T47D (cell line): Measurements from ENCODE around the gene CREG1.

Experiments used
- DNase-seq, 2 experiments: peaks; one replicate each; pipeline versions ENCODE4 v3.0.0 to v3.0.0-alpha.2; 2011 to 2012; ENCODE audit warnings: low read depth in 1 of 2, low spot score in 1 of 2
- JUND ChIP-seq: IDR thresholded peaks from 2 replicates; pipeline ENCODE4 v1.6.1; 2012; ENCODE audit warnings: low read depth
- in situ Hi-C: cut with HindIII; loops from 2 replicates; pipeline ENCODE4 v1.10.0; 2016; ENCODE audit warnings: low sequenced_read_pairs, low pct_unique_long_range_greater_than_20kb

CREG1 gene

GRCh38 chr1:167554028-167554779 is 642 bp upstream of the CREG1 start:
- no peak for DNase-seq
- in situ Hi-C loops = no loop called here
- no peak for TF ChIP-seq JUND

DNA sequence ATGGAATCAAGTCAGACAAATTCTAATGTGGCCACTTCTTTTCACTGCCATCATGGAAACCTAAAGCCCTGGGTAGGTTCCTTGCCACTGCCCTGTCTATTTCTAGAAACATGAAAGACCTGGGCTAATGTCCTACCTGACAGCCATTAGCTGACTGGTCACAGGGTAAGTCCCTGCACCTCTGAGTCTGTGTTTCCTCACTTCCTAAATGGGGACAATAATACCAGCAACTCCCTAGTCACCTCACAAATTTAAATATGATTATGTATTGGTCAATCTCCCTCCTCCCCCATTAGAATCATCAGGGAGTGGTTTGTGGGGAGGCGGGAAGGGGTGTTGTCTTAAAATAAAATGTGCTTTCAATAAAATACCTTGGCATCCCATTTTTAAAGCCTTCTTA is 2.2 kb downstream of the CREG1 start:
- DNase-seq = peak in 1 of 2 experiments; percentile 14
- TF ChIP-seq JUND = no peak
- in situ Hi-C loops = no loop called here

GRCh38 chr1:167548059-167548932 is 5.3 kb downstream of the CREG1 start:
- no peak for DNase-seq
- in situ Hi-C loops = no loop called here
- no peak for TF ChIP-seq JUND

DNA sequence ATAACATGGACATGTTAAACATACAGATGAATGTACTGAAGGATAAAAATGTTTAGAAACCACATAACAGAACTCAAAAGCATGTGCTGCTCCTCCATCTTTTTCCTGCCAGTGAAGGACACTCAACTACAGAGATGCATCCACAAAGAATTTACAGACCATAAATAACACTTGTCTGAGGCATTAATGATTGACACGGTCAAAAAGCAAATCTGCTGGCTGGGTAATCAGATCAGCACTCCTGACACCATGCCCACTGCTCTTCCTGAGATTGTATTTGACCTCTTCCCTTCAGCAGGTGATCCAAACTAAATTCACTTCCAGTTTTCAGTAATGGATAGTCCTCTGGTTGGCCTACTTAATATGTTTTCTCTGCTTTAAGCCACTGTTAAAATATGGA is 6.6 kb downstream of the CREG1 start:
- in situ Hi-C loops = no loop called here
- no peak for DNase-seq
- no peak for TF ChIP-seq JUND

DNA sequence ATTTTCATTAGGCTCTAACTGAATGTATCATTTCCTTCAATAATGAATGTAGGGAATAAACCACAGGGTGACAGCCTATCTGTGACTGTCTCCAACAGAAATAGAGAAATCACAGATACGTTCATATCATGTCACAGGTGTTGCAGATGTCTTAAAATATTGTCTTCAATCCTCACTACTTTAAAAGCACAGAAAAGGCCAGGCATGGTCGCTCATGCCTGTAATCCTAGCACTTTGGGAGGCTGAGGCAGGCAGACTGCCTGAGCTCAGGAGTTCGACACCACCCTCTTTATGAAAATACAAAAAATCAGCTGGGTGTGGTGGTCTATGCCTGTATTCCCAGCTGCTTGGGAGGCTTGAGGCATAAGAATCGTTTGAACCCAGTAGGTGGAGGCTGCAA is 8.2 kb downstream of the CREG1 start:
- no peak for DNase-seq
- in situ Hi-C loops = no loop called here
- no peak for TF ChIP-seq JUND

DNA sequence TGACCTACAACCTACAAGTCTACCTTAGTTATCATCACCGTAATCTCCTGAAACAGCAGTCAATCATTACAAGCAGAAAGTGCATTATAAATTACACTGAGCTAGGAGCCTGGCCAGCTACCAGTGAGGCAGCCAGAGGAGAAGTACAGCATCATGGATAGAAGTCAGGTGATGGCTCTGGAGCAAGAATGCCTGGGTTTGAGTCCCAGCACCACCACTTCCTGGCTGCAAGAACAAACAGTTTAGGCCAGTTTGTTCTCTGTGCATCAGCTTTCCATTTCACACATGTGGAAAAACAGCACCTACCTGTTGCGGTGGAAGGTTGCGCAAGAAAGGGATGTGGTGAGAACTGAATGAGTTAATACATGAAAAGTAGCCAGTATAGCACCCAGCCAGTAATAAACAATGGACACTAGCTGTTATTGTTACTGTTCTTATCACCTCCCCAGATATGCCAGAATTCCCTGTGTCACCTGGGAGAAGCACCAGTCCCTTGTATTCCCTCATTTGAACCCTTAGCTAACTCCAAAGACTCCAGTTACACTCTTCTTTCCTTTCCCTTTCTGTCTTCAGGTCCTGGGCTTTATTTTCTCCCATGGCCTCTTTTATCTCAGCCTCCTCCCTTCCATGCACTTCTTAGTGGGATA is 9.0 kb downstream of the CREG1 start:
- in situ Hi-C loops = no loop called here
- no peak for TF ChIP-seq JUND
- DNase-seq = peak in 1 of 2 experiments; percentile 87

DNA sequence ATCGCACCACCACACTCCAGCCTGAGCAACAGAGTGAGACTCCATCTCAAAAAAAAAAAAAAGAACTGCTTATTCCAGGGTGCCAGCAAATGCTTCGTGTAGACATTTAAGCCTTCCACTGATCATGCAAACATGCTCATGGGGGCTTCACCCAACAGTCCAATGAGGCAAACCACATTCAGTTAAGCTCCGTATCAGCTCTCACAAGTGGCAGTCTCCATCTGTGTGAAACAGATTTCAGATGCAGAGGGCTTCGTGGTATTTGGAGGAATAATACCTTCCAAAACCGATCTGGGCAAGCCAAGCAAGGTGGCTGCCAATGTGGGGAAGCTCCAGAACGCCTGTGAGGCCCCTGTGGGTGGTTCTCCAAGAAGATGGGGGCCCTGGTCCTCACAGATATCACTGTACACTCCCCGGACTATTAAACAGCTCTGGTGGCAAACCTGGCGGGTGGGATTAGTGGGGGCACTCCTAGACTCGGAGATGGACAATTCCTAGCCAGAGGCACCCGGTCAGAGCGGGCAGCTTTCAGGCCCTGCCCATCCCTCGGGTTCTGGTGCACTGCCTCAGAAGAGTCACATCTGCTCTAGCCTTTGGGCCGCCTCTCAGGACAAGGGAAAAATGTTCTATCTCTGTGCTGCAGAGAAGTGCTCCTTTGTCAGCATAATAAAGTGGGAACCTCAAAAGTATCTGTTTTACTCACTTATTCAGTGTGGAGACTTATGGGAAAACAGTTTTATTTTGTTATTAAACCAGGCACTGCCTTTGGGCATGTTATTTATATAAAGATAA is 10.2 kb downstream of the CREG1 start:
- in situ Hi-C loops = no loop called here
- DNase-seq = no peak
- no peak for TF ChIP-seq JUND

GRCh38 chr1:167542109-167543032 is 11.2 kb downstream of the CREG1 start:
- DNase-seq = no peak
- in situ Hi-C loops = no loop called here
- TF ChIP-seq JUND = no peak

- in situ Hi-C loops = no loop called here
- TF ChIP-seq JUND = no peak
These were observed 12.0 kb downstream of the CREG1 start for GRCh38 chr1:167541610-167542009.

GRCh38 chr1:167541003-167541402 is 12.6 kb downstream of the CREG1 start:
- no peak for TF ChIP-seq JUND
- DNase-seq = no peak
- in situ Hi-C loops = no loop called here

More at GRCh38 chr1:167541610-167542009, 12.0 kb downstream of the CREG1 start:
- no peak for DNase-seq

- in situ Hi-C loops = no loop called here
- no peak for TF ChIP-seq JUND
- DNase-seq = peak in 1 of 2 experiments; percentile 44
These were observed 14.9 kb downstream of the CREG1 start for GRCh38 chr1:167538657-167539056.
